Fibroblast of mammary gland (primary cell): ENCODE data around the gene LCORL.

ENCODE experiments used
- DNase-seq: peaks from one replicate; pipeline ENCODE4 v3.0.0-alpha.2; 2010; ENCODE audit warnings: low read depth
- H3K4me3 ChIP-seq: 2 replicates; pipeline ENCODE4 v1.5.1; 2011; ENCODE audit warnings: low read depth, mild to moderate bottlenecking, low read length, moderate library complexity; ENCODE audit not compliant: control insufficient read depth
- CTCF ChIP-seq: conservative IDR thresholded peaks from 2 replicates; pipeline ENCODE4 v1.5.1; 2011; ENCODE audit warnings: low read depth, low read length, inconsistent platforms; ENCODE audit not compliant: control insufficient read depth, insufficient read depth

LCORL gene

DNA sequence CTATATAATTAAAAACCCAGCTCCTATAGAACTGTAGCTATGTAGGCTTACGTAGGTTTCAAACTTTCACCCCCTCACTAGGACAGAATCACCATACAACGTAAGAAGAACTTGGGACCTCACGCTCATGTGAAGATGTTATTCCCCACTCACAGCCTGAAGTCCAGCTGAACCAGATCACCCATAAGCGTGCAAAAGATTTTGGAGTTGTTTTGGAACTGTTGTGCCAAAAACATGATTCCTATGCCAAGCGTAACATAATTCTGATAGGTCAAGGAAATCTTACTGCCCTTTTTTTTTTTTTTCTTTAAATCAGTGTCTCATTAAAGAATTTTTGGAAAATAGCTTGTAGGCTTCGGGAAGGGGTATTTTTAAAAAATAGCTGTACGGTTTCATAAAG lies 57.0 kb downstream of the LCORL start:
- no peak overlapping the region for H3K4me3 ChIP-seq
- DNase-seq: no peak
- TF ChIP-seq CTCF: no peak

DNA sequence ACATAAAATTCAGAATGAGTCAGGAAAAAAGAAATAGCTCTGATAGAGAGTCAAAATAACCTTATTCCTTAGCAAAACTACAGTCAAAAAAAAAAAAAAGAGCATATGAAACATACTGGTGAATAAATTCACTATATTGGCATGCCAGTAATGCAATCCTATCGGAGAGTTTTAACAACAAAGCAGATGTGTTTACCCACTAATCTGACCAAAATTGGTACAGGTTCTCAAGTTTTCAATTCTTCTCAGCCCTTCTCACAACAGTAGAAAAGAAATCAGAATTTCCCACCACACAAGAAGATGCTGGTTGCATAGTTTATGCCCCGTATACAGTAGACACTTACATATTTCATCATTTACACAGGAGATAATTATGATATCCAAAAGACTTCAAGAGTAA lies 59.4 kb downstream of the LCORL start:
- DNase-seq: no peak
- H3K4me3 ChIP-seq: no peak overlapping the region
- TF ChIP-seq CTCF: no peak

GRCh38 chr4:17961249-17961648 lies 60.3 kb downstream of the LCORL start:
- no peak for TF ChIP-seq CTCF
- H3K4me3 ChIP-seq: no peak overlapping the region
- DNase-seq: no peak

DNA sequence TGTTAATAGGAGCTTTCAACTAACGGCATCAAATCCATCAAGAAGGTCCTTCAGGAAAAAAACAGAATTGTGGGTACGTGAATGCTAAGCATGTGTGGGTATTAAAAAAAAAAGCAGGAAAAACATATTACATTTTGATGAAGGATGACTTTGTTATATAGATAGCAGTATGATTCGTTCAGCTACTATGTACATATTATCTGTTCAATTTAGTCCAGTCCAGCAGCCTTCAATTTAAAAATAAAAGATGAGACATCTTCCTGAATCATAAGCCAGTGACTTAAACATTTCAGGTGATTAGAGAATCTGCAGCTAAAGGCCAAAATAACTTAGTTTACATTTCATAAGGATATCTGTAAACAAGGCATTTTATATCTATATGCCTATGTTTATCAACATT lies 63.4 kb downstream of the LCORL start:
- H3K4me3 ChIP-seq: no peak overlapping the region
- TF ChIP-seq CTCF: no peak
- peak; percentile 33 for DNase-seq

DNA sequence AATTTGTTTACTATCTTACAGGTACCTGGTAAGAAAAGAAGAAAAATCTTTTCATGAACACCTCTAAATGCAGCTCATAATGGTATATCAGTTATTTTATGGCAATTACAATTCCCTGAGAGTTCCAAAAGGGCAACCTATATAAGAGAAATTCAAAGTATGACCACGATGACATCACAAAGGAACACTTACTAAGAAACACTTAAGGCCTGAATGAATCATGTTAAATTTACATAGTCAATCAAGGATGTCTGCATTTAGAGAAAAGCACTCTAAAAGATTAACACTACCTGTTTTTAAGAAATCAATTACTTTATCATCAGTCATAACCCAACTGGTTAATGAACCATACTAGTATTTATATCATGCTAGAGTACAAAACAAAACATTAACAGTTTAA lies 63.9 kb downstream of the LCORL start:
- TF ChIP-seq CTCF: no peak
- peak; percentile 41 for DNase-seq
- H3K4me3 ChIP-seq: no peak overlapping the region

DNA sequence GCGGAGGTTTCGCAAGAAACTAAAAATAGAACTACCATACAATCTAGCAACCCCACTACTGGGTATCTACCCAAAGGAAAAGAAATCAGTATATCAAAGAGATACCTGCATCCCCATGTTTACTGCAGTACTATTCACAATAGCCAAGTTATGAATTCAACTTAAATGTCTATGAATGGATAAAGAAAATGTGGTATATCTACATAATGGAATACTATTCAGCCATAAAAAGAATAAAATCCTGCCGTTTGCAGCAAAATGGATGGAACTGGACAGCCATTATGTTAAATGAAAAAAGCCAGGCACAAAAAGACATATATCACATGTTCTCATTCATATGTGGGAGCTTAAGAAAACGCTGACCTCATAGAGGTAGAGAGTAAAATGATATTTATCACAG lies 65.3 kb downstream of the LCORL start:
- H3K4me3 ChIP-seq: no peak overlapping the region
- TF ChIP-seq CTCF: no peak
- DNase-seq: no peak

GRCh38 chr4:17945303-17945702 lies 76.3 kb downstream of the LCORL start:
- TF ChIP-seq CTCF: no peak
- DNase-seq: no peak
- no peak overlapping the region for H3K4me3 ChIP-seq
